ENCODE results near the gene CRISP1. TPM values are rescaled to one million over a fixed set of nuclear protein-coding genes. Genes with fewer than 3 reads are reported as not detected.

The CRISP1 gene, protein sequence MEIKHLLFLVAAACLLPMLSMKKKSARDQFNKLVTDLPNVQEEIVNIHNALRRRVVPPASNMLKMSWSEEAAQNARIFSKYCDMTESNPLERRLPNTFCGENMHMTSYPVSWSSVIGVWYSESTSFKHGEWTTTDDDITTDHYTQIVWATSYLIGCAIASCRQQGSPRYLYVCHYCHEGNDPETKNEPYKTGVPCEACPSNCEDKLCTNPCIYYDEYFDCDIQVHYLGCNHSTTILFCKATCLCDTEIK
- total RNA-seq: not detected in 2 replicates

DNA sequence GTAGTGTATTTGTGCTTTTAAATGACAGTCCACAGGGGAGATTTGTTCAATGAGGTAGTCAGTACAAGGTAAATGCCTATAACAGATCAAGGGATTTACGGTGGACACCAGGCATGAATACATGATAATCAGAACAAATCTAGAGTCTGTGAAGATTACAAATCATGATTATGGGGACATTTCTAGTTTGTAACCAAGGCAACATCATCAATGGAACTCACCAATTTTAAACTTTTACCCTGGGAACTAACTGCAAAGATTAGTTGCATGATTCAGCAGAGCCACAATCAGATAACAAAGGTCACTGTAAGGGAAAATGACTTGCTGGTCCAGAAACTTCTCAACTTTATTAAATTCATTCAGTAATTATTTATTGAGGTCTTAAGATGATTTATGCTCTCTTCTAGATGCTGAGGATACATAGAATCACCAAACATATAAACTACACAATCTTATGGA lies at the start of gene CRISP1:
CRISP1 (minus strand) TSS at position 51 of the 459 bp plus-strand sequence. CDS start 9,135 bp downstream, outside the sequence.

DNA sequence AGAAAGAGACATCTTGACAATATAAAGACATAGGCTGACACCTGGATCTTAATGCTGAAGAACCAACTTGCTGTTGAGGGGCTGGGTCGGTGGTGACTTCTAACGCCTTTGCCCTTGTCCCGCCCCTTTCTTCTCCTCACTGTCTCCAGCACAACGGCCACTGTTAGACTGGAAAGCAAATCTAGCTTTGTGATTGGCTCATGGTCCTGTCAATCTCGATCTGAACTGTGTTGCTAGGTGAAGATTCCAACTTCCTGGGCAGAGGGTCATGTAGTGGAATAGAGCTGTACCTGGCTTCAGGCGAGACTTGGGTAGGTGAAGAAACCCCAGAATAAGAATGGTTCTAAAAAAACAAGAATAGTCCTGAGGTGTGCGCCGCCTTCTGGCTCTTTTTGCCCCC lies 79.2 kb downstream of the CRISP1 start, which contains the start of gene PGK2:
PGK2 (minus strand) TSS at position 110 of the 400 bp plus-strand sequence; CDS start at position 12, 98 bp downstream.

Other genes with a start within 250 kb of the CRISP1 start
- gene RHAG, start 229.7 kb downstream of the CRISP1 start, total RNA-seq: not detected in 2 replicates
- gene CRISP2, start 153.0 kb downstream of the CRISP1 start, total RNA-seq: not detected in 2 replicates
- gene CRISP3, start 122.1 kb downstream of the CRISP1 start, total RNA-seq: not detected in 2 replicates
- gene PGK2, start 79.2 kb downstream of the CRISP1 start, total RNA-seq: not detected in 2 replicates
- gene DEFB114, start 97.6 kb upstream of the CRISP1 start, total RNA-seq: not detected in 2 replicates
- gene DEFB113, start 103.1 kb upstream of the CRISP1 start, total RNA-seq: not detected in 2 replicates
- gene DEFB110, start 155.5 kb upstream of the CRISP1 start, total RNA-seq: not detected in 2 replicates
- gene DEFB112, start 183.4 kb upstream of the CRISP1 start, total RNA-seq: not detected in 2 replicates